ENCODE measurements around the gene MDP1.
A peak's percentile ranks its signal among the peaks of the same experiment; 100 is the strongest.

The MDP1 gene

DNA sequence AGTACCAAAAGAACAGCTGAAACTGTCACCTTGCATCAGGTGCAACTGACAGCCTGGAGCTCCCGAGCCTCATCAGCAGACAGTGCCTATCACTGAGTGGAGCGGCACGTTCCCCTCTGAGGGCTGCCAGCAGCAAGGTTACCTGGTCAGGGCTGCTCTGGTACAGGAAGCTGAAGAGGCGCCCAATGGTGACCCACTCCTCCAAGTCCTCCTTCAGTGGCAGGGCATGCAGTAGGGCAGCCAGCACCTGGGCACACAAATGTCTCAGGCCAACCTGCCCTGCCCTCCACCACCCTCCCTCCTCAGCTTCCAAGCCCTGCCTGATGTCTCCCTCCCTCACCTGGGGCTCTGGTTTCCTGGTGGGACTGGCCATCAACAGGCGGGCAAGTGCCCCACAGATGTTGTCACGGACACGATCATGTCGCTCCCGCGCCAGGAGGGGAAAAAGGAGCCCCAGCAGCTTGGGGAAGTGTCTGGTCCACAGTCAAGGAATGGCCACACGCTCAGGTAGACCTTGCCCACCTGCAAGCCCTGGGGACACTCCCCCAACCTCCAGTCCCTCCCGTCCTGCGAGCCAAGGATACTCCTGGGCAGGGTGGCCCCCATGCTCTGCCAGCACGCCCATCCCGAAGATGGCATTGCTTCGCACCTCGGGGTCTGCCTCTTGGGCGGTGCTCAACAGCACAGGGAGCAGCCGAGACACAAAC lies 34.3 kb downstream of the MDP1 start:
- TF ChIP-seq, protein P1, sequence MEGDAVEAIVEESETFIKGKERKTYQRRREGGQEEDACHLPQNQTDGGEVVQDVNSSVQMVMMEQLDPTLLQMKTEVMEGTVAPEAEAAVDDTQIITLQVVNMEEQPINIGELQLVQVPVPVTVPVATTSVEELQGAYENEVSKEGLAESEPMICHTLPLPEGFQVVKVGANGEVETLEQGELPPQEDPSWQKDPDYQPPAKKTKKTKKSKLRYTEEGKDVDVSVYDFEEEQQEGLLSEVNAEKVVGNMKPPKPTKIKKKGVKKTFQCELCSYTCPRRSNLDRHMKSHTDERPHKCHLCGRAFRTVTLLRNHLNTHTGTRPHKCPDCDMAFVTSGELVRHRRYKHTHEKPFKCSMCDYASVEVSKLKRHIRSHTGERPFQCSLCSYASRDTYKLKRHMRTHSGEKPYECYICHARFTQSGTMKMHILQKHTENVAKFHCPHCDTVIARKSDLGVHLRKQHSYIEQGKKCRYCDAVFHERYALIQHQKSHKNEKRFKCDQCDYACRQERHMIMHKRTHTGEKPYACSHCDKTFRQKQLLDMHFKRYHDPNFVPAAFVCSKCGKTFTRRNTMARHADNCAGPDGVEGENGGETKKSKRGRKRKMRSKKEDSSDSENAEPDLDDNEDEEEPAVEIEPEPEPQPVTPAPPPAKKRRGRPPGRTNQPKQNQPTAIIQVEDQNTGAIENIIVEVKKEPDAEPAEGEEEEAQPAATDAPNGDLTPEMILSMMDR (IDR thresholded peaks at IDR 0.05; ENCODE audit: insufficient read depth, low read depth, low read length, missing control alignments): no peak
- no peak for DNase-seq (ENCODE audit: low read depth)
- no peak overlapping the region for H3K4me3 ChIP-seq (ENCODE audit: low read length)

DNA sequence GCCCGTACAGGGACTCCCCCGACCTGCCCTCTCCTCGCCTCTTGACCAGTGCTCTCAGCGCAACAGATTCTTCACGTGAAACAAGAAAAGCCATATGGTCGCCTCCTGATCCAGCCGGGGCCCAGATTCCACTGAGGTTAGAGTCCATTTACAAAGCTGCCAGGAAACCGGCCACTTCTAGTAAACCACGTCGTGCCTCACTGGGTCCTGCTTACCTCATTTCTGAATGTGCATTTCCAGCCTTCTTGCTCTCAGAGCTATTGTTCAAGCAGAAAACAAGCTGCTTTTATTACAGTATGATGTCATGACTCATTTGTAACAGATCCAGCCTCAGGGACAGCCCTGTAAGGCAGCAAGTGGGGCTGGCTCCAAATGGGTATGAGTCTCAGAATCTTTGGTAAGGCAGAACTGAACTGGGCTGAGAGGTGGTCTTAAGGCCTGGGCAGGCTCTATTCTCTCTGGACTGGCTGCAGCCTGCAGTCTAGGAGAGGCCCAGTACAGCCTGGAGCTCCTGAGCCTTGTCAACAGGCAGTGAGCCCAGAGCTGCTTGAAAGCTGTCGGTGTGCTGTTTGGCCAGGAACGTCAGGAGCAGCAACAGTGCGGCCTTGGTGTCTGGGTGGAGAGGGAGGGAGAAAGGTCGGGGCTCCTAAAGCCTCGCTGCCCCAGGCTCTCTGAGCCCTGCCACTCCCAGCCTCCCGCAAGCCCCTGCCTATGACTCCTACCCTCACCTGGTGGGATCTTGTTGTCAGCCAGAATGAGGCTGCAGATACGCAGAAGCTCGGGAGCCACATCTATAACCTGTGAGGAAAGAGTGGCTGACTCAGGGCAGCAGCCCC lies 35.7 kb downstream of the MDP1 start:
- no peak overlapping the region for H3K4me3 ChIP-seq (ENCODE audit: low read length)
- DNase-seq (ENCODE audit: low read depth): peak; percentile 39
- TF ChIP-seq, protein P1 (IDR thresholded peaks at IDR 0.05; ENCODE audit: insufficient read depth, low read depth, low read length, missing control alignments): no peak

DNA sequence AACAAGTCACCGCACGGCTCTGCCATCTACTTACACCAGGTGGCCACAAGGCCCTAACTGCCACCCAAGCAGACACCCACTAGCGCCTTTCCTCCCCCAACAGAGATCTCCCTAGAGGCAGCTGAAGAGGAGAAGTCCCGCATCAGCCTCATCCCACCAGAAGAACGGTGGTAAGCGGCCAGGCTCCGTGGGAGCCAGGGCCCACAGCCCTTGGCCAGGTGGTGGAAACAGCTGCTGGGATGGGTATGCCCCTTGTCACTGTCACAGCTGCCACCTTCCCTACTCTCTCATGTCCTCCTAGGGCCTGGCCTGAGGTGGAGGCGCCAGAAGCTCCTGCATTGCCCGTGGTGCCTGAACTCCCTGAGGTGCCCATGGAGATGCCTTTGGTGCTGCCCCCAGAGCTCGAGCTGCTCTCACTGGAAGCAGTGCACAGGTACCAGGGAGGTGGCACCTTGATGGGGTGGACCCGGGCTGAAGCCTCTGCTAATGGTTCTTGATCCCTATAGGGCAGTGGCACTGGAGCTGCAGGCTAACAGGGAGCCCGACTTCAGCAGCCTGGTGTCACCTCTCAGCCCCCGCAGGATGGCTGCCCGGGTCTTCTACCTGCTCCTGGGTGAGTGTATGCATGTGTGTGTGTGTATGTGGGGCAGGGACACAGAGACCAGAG lies 36.4 kb downstream of the MDP1 start:
- TF ChIP-seq, protein P1 (IDR thresholded peaks at IDR 0.05; ENCODE audit: insufficient read depth, low read depth, low read length, missing control alignments): no peak
- no peak for DNase-seq (ENCODE audit: low read depth)
- H3K4me3 ChIP-seq (ENCODE audit: low read length): no peak overlapping the region

DNA sequence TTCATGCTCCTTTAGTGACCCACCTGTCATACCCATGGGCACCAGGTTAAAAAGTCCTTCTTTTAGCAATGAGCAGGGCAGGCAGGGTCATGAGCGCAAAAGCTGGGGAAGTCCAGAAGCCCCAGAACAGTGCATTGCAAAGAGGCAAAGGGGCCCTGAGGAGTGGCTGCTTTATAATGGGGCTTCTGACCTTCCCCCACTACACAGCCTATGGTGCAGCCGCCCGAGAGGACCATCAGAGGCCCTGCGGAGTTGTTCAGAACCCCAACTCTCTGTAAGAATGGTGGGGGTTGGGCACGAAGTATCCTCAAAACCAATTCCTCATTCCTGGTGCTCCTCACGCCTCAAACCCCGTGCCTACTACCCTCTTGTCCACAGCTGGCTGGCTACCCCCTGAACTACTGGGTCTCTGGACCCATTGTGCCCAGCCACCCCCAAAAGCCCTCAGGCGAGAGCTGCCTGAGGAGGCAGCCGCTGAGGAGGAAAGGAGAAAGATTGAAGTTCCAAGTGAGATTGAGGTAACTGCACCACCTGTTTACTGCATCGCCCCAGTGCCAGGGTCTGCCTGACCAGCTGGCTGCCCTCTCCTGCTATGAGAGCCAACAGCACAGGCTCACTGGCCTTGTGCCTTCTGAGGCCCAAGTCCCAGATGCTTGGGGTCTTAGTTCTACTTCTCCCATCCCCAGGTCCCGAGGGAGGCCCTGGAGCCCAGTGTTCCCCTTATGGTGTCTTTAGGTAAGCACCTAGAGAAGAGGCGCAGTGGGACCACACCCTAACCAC lies 37.3 kb downstream of the MDP1 start:
- DNase-seq (ENCODE audit: low read depth): no peak
- H3K4me3 ChIP-seq (ENCODE audit: low read length): no peak overlapping the region
- TF ChIP-seq, protein P1 (IDR thresholded peaks at IDR 0.05; ENCODE audit: insufficient read depth, low read depth, low read length, missing control alignments): no peak

DNA sequence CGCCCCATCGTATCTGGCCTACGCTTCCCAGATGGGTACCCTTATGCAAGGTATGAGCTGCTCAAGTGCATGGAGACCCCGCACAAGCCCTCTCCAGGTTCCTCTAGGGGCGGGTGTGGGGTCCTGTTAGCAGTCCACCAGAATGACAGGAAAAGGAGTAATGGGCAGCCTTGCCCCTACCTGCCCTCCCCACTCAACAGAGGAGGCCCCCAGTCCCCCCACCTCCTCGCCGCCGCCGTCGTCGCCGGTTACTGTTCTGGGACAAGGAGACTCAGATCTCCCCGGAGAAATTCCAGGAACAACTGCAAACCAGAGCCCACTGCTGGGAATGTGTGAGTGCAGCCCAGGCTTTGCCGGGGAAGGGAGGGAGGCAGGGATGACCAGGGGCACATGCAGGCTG lies 38.0 kb downstream of the MDP1 start:
- TF ChIP-seq, protein P1 (IDR thresholded peaks at IDR 0.05; ENCODE audit: insufficient read depth, low read depth, low read length, missing control alignments): no peak
- H3K4me3 ChIP-seq (ENCODE audit: low read length): no peak overlapping the region
- no peak for DNase-seq (ENCODE audit: low read depth)

DNA sequence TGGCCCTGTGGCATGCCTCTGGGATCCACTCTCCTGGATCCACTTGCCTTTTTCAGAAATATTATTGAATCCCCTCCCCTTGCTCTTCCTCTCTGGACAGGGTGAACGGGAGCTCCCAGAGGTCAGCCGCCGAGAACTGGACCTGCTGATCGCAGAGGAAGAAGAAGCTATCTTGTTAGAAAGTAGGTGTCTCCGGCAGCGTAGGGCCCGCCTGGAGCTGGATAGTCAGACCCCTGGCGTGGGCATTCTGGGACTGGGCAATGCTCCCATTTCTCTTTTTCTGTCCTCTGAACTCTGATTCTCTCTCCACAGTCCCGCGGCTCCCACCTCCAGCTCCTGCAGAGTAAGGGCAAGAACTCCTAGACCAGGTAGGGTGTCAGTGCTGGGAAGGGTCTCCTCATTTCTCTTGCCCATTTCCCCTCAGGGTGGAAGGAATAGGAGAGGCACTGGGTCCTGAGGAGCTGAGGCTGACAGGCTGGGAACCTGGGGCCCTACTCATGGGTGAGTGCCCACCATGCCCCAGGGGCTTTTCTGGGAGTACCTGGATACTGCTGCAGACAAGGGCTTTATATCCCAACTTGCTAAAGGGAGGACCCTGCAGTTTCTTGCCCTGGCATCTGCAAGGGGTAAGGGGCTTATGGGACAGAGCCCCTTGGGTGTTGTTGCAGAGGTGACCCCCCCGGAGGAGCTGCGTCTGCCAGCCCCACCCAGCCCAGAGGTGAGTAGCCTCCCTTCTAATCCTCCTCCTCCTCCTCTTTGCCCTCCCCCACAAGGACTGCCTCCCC lies 38.6 kb downstream of the MDP1 start:
- no peak for DNase-seq (ENCODE audit: low read depth)
- H3K4me3 ChIP-seq (ENCODE audit: low read length): no peak overlapping the region
- TF ChIP-seq, protein P1 (IDR thresholded peaks at IDR 0.05; ENCODE audit: insufficient read depth, low read depth, low read length, missing control alignments): no peak

Measured in epithelial cell of esophagus (primary cell).